ENCODE data around the gene KIF18A.

DNA sequence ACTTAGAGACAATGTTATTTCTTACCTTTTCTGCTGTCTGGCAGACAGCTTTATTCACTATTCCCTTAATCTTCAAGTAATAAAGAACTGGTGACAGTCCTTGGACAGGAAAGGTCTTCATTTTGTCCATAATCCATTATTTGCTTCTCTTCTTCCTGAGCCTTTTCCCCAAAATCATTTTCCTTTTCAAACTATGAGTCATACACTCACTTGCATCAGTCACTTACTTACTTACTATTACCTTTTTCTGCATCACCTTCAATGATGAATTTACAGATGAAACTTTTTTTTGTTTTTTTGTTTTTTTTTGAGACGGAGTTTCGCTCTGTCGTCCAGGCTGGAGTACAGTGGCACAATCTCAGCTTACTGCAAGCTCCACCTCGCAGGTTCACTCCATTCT, 9.8 kb upstream of the KIF18A start:
- TF ChIP-seq CTCF (IDR thresholded peaks at IDR 0.05; ENCODE audit: insufficient read depth, low read length) (no peak), SPI1 (IDR thresholded peaks at IDR 0.05; ENCODE audit: borderline replicate concordance, low read depth) (no peak)
